GM21515 (cell line): ENCODE data around the gene TUBB2B.

Experiments
- ATAC-seq: cut with Tn5 transposase; IDR thresholded peaks from one replicate; pipeline ENCODE4 v1.9.1; 2021; ENCODE audit not compliant: unreplicated experiment

The TUBB2B gene

GRCh38 chr6:3227363-3228045 lies at the start of gene TUBB2B:
Gene TUBB2B (minus strand): TSS chr6:3227653. CDS start chr6:3227543, 110 bp downstream.
- no peak for ATAC-seq

DNA sequence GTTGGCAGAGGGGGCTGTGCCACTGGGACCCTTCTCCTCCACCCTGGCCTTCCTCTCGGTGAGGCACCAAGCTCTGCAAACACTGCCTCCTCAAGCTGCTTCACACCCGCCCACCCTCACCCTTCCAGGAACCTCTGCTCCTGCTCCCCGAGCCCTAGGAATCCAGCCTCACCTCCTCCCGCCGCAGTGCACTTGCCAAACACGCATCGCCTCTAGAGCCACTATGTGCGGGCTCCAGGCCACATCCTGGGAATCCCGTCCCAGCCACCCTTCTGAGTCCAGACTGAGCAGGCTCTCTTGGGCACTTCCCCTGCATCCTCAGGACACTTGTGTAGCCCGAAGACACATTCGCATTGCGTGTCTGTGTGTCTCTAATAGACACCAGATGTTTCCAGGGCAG lies 49.8 kb upstream of the TUBB2B start:
- no peak for ATAC-seq

GRCh38 chr6:3276174-3277167 lies 49.0 kb upstream of the TUBB2B start:
- ATAC-seq, result no peak

DNA sequence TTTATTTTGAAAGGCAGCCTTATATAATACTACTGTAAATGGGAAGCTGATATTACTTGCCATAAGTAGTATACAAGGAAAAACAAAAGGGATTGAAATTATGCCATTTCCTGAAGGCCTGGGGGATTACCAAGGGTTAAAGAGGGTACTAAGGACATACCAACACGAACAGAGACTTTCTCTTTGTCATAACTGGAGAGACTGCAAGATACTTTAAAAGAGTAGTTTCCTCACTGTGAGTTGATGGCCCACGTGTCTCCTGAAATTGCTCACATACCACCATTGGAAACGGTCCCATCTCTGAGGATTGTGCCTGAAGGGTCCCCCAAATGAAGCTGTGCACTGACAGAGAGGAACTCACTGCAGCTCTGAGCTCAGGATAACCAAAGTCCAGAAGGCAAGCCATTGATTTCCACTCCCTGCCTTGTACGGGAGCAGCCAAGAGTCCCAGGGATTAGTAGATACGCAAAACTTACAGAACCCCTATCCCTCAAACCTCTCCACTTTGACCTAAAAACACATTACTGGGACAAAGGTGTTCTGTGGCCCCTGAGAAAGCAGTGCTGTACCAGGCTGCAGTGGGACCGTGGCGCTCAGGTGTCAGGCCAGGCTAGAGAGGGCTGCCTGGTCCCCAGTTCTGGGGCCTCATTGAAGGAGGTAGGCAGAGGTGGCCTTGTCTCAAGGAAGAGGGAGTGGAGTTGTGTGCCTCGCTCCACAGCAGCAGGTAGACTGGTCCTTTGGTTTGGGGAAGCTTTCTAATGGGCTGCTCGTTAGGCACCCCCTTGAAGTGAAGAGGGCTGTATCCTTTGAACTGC lies 46.5 kb upstream of the TUBB2B start:
- no peak for ATAC-seq

- ATAC-seq, result no peak
Measured at GRCh38 chr6:3272911-3273547, 45.6 kb upstream of the TUBB2B start.

- no peak for ATAC-seq
Measured at GRCh38 chr6:3271756-3272155, 44.3 kb upstream of the TUBB2B start.

DNA sequence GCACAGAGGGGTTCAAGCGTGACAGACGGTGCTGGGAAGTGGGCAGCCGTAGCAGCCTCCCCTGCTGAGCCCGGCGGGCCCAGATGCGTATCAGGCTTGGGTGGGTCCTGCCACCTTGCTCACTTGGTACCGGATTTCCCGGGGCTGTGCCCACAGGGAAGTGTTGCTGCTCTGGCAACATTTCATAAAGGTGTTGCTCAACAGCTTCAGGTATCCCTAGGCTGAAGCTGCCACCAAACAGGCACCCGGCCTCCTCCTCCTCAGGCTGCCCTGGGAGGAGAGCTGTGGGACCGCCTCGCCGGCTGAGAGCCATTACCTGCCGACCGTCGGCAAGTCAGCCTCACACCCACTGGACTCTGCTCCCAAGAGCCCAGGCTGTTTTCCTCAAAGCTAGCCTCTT lies 42.8 kb upstream of the TUBB2B start:
- ATAC-seq, result no peak

GRCh38 chr6:3269281-3269975 lies 42.0 kb upstream of the TUBB2B start:
- no peak for ATAC-seq

GRCh38 chr6:3268680-3269079 lies 41.2 kb upstream of the TUBB2B start:
- ATAC-seq, result no peak

GRCh38 chr6:3267162-3267561 lies 39.7 kb upstream of the TUBB2B start:
- ATAC-seq, result no peak

DNA sequence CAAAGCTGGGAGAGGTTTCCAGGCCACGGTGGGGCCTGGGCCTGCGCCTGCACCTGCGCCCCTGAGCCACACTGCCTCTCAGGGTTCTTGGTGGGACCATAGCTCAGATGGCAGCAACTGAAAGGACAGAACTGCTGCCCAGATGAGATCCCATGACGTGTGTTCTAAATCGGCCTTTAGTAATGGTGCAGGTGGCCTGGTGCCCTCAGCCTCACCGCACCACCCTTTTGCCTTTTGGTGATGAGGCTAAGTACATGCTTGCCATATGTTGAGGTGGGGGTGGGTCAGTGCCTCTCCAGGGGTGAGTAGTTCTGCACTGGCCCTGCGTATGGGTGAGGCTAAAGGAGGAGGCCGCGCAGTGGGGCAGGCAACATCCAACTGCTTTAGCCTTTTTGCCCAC lies 38.7 kb upstream of the TUBB2B start:
- ATAC-seq, result no peak

- ATAC-seq, result no peak
Measured at GRCh38 chr6:3265671-3266070, 38.2 kb upstream of the TUBB2B start.

DNA sequence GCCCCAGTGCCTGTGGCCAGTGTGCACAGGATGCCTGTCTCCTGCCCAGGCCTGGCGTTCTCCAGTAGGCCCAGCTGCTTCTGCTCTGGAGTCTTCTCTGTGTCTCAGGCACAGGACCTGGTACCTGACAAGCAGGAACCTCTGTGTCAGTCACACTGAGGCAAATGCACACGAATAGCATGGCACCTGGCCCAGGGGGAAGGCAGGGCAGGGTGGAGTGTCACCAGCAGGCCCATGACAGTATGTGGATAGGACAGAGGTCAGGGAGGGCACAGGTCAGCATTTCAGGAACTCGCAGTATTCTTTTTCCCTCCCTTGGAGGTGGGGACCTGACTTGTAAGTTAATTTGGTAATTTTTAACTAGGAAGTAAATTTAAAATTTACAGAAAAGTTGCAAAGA lies 36.9 kb upstream of the TUBB2B start:
- no peak for ATAC-seq

DNA sequence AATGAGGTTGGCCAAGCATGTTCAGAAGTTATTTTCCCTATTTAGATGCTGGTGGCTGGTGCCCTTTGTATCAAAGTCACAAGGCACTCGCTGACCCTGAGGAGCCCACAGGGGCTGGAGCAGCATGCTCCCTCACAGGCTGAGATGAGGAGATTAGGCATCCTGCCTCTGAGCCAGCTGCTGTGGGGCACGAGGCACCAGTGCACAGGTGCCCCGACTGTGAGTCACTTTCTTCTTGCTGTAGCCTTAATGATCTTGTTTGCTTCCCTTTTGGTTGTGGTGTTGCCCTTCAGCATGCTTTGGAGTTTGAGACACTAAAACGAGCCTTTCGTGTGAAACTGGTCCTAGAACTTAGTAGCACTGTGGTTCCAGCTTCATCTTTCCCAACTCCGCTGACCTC lies 35.6 kb upstream of the TUBB2B start:
- no peak for ATAC-seq

GRCh38 chr6:3261921-3262320 lies 34.5 kb upstream of the TUBB2B start:
- no peak for ATAC-seq

GRCh38 chr6:3261518-3261820 lies 34.0 kb upstream of the TUBB2B start:
- no peak for ATAC-seq

DNA sequence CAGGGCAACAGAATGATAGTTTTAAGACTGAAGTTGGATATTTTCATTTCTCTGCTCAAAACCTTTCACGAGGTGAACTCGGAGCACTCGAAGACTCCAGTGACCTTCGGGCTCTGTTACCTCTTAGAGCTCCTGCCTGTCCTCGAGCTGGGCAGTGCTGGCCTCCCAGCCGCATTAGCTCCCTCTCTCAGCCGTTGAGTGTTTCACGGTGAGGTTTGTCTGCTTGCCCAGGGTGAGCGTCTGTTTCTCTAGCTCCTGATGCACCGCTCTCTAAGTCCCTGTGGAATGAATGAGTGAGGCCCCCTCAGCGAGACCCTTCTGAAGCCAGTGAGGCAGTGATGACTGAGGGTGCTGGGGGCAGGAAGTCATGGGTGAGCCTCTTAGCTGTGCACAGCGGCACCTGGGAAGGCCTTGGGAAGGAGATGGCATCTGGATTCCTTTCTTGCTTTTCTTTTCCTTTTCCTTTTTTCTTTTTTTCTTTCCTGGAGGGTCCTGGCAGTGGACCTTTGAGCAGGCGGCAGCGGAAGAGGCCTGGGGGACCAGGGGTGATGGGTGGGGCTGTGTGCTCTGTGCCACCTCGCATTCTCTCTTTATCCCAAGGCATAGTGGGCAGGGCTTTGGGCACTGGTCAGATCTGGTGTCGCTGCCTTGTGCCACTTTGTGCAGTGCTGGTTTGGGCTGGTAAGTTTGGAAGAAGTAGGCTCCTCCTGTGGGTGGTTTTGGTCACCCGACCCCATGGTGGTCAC lies 33.5 kb upstream of the TUBB2B start:
- no peak for ATAC-seq

- no peak for ATAC-seq
Measured at GRCh38 chr6:3260296-3260695, 32.8 kb upstream of the TUBB2B start.

- ATAC-seq, result peak; percentile 21
Measured at GRCh38 chr6:3259491-3259958, 32.1 kb upstream of the TUBB2B start.
